ENCODE measurements around the gene APOD. TPM values are rescaled to one million over a fixed set of nuclear protein-coding genes. Genes with fewer than 3 reads are reported as not detected.

APOD gene
- total RNA-seq, 1 donor from 2014 or later, result 2.5 TPM

GRCh38 chr3:195555110-195555509 lies 28.6 kb downstream of the APOD start:
- intact Hi-C loops (cut with micrococcal nuclease), result loop anchor here (5.0 kb wide), 1 partner anchor 102 kb away; no protein-coding TSS in a partner anchor

- intact Hi-C loops (cut with micrococcal nuclease), result no loop called here
Observed at GRCh38 chr3:195554458-195554857, 29.3 kb downstream of the APOD start.

GRCh38 chr3:195553268-195553667 lies 30.5 kb downstream of the APOD start:
- intact Hi-C loops (cut with micrococcal nuclease), result no loop called here

- intact Hi-C loops (cut with micrococcal nuclease), result loop anchor here (2.0 kb wide), 2 partner anchors 35 to 299 kb away; no protein-coding TSS in a partner anchor
Observed at GRCh38 chr3:195551381-195551978, 32.3 kb downstream of the APOD start.

- intact Hi-C loops (cut with micrococcal nuclease), result loop anchor here (1.0 to 2.0 kb wide), 3 partner anchors 8 to 300 kb away; no protein-coding TSS in a partner anchor
Observed at GRCh38 chr3:195550723-195551122, 33.0 kb downstream of the APOD start.

- intact Hi-C loops (cut with micrococcal nuclease), result loop anchor here (1.0 to 10.0 kb wide), 7 partner anchors 8 to 1415 kb away; partner anchors contain the start of gene HES1
Observed at GRCh38 chr3:195549931-195550519, 33.7 kb downstream of the APOD start.

- intact Hi-C loops (cut with micrococcal nuclease), result loop anchor here (5.0 to 10.0 kb wide), 4 partner anchors 253 to 1414 kb away; partner anchors contain the start of gene HES1
Observed at GRCh38 chr3:195548987-195549386, 34.8 kb downstream of the APOD start.

GRCh38 chr3:195548501-195548900 lies 35.2 kb downstream of the APOD start:
- intact Hi-C loops (cut with micrococcal nuclease), result loop anchor here (5.0 to 10.0 kb wide), 4 partner anchors 254 to 1414 kb away; partner anchors contain the start of gene HES1

- intact Hi-C loops (cut with micrococcal nuclease), result loop anchor here (5.0 to 10.0 kb wide), 4 partner anchors 254 to 1413 kb away; partner anchors contain the start of gene HES1
Observed at GRCh38 chr3:195548006-195548405, 35.7 kb downstream of the APOD start.

GRCh38 chr3:195546130-195546560 lies 37.6 kb downstream of the APOD start:
- intact Hi-C loops (cut with micrococcal nuclease), result loop anchor here (5.0 to 10.0 kb wide), 4 partner anchors 256 to 1411 kb away; partner anchors contain the start of gene HES1

- intact Hi-C loops (cut with micrococcal nuclease), result loop anchor here (1.0 to 10.0 kb wide), 8 partner anchors 14 to 1410 kb away; partner anchors contain the start of genes ATP13A3, FAM43A and HES1
Observed at GRCh38 chr3:195544634-195545033, 39.1 kb downstream of the APOD start.

GRCh38 chr3:195544230-195544536 lies 39.6 kb downstream of the APOD start:
- intact Hi-C loops (cut with micrococcal nuclease), result loop anchor here (5.0 to 10.0 kb wide), 6 partner anchors 397 to 1409 kb away; partner anchors contain the start of genes ATP13A3, FAM43A and HES1

- intact Hi-C loops (cut with micrococcal nuclease), result loop anchor here (1.0 to 10.0 kb wide), 11 partner anchors 21 to 1409 kb away; partner anchors contain the start of genes ACAP2, ATP13A3, FAM43A and HES1
Observed at GRCh38 chr3:195543500-195544229, 40.1 kb downstream of the APOD start.

GRCh38 chr3:195542698-195543499 lies 40.8 kb downstream of the APOD start, which contains the start of gene PPP1R2:
PPP1R2 (minus strand) TSS chr3:195543325; CDS start chr3:195543025, 300 bp downstream.
- intact Hi-C loops (cut with micrococcal nuclease), result loop anchor here (1.0 to 10.0 kb wide), 11 partner anchors 21 to 1408 kb away; partner anchors contain the start of genes ACAP2, ATP13A3, FAM43A and HES1

GRCh38 chr3:195542316-195542697 lies 41.4 kb downstream of the APOD start:
- intact Hi-C loops (cut with micrococcal nuclease), result loop anchor here (2.0 to 10.0 kb wide), 7 partner anchors 366 to 1408 kb away; partner anchors contain the start of genes ATP13A3, FAM43A, HES1 and TNK2

- intact Hi-C loops (cut with micrococcal nuclease), result loop anchor here (5.0 to 10.0 kb wide), 6 partner anchors 393 to 1406 kb away; partner anchors contain the start of genes ATP13A3, FAM43A and HES1
Observed at GRCh38 chr3:195540511-195540910, 43.2 kb downstream of the APOD start.

GRCh38 chr3:195540027-195540426 lies 43.7 kb downstream of the APOD start:
- intact Hi-C loops (cut with micrococcal nuclease), result loop anchor here (5.0 to 10.0 kb wide), 6 partner anchors 393 to 1405 kb away; partner anchors contain the start of genes ATP13A3, FAM43A and HES1

GRCh38 chr3:195539479-195539878 lies 44.3 kb downstream of the APOD start:
- intact Hi-C loops (cut with micrococcal nuclease), result no loop called here

GRCh38 chr3:195537995-195538394 lies 45.7 kb downstream of the APOD start:
- intact Hi-C loops (cut with micrococcal nuclease), result no loop called here

GRCh38 chr3:195535293-195535692 lies 48.4 kb downstream of the APOD start:
- intact Hi-C loops (cut with micrococcal nuclease), result no loop called here
